HG03135 (cell line): Measurements from ENCODE around the gene KLHL33.
"Not testable (repeated sequence)": the region's sequence is repeated elsewhere in the genome, so short reads cannot be mapped to it uniquely, and the experiment has no call there.

Source experiments
- ATAC-seq: cut with Tn5 transposase; IDR thresholded peaks from one replicate; pipeline ENCODE4 v1.9.1; 2021; ENCODE audit warnings: mild to moderate bottlenecking, moderate library complexity; ENCODE audit not compliant: unreplicated experiment

KLHL33 gene

GRCh38 chr14:20454516-20455354 lies 18.8 kb upstream of the KLHL33 start, which contains the start of the genes APEX1 and OSGEP:
Gene APEX1 (plus strand): TSS chr14:20455226. CDS start chr14:20455646, 420 bp downstream.
Gene OSGEP (minus strand): TSS chr14:20454812. CDS start chr14:20454683, 129 bp downstream.
- peak; percentile 86 for ATAC-seq

GRCh38 chr14:20452831-20453230 lies 16.9 kb upstream of the KLHL33 start:
- not testable (repeated sequence) for ATAC-seq

DNA sequence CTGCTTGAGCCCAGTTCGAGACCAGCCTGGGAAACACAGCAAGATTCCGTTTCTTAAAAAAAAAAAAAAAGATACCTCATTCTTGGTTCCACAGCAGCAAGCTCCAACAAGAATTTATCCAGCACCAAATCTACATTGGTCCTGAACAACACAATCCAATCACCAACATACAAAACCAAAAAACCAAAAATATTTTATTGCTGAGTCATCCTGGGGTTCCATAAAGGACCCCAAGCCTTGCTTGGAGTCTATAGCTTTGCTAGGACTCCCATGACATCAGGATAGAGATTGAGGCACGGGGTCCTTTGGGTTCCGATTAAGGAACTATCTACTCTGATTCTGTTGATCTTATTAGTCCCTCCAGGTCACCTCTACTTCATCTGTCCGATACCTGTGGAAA lies 10.9 kb upstream of the KLHL33 start:
- no peak for ATAC-seq

- not testable (repeated sequence) for ATAC-seq
These were observed 7.7 kb upstream of the KLHL33 start for GRCh38 chr14:20443650-20444049.

DNA sequence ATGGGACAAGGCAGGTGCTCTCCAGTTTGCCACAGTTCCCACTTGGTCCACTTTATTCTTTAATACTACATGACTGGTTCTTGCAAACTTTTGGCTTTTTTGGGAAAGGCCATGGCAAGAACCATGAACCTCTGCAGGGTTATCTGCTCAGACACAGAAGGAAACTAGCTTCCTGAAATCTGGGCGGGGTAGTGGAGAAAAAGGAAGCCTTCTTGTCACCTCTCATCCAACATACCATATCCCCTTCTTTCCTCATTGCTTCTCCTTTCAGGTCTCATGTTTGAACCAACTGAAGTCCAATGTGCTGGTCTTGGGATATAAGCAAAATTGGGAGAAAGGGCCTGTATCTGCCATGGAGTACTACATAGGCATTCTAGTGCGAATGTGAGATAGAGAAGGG lies 5.5 kb upstream of the KLHL33 start:
- ATAC-seq = no peak

DNA sequence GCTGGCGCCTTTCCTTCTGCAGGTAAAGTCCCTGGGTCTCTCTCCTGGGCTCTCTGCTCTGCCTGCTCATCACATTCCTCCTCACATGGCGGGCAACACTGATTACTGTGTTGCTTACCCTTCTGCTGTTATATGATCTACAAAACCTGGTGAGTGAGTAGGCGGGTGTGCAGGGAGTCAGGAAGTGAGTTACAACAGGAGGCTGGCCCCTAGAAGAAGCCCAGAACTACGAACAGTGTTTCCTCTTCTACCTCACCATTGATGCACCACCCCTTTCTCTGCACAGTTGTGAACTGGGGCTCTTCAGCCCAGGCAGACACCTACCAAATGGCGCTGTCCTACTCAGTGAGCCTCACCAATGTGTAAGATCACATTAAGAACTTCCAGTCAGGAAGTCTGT lies 4.9 kb upstream of the KLHL33 start:
- no peak for ATAC-seq

GRCh38 chr14:20440465-20440864 lies 4.5 kb upstream of the KLHL33 start:
- no peak for ATAC-seq

GRCh38 chr14:20438664-20439063 lies 2.7 kb upstream of the KLHL33 start:
- ATAC-seq = no peak

- no peak for ATAC-seq
These were observed 393 bp upstream of the KLHL33 start for GRCh38 chr14:20436363-20436755.

DNA sequence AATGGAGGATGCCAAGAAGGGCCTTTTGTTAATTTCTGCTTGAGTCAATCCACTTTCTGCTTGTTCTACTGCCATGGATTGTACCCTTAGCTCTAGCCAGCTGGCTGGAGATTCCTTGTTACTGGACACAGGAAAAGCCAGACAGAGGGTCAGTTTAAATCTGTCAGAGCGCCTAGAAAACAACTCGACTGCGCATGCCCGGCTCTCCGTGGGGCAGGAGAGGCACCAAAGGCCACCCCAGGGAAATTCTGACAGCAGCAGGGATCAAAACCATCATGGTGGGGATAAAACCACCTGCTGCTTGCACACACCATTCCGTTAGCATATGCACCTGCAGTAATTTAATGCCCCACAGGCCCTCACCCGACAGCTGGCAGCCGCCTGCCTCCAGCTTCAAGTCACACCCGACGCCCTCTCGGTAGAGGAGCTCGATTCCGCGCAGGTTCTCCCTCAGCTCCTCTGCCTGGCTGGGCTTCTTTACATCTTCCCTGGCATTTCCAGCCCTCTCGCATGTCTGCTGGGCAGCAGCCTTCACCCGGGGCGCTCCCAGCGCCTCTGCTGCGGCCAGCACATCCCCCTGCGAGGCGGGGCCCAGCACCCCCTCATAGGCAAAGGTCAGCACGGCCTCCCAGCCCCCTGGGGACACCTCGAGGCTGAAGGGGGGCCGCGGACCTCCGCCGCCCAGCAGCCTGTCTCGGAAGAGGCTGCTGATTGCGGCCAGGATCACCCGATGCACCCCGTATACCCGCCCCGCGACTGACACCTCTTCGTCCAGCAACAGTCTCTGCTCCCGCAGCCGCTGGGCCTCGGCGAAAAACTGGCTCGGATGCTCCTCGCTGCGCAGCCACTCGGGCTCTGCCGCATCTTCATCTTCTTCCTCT lies 1.0 kb downstream of the KLHL33 start:
- ATAC-seq = no peak

GRCh38 chr14:20429801-20430669 lies 5.9 kb downstream of the KLHL33 start:
- no peak for ATAC-seq

GRCh38 chr14:20428802-20429201 lies 7.2 kb downstream of the KLHL33 start:
- no peak for ATAC-seq

DNA sequence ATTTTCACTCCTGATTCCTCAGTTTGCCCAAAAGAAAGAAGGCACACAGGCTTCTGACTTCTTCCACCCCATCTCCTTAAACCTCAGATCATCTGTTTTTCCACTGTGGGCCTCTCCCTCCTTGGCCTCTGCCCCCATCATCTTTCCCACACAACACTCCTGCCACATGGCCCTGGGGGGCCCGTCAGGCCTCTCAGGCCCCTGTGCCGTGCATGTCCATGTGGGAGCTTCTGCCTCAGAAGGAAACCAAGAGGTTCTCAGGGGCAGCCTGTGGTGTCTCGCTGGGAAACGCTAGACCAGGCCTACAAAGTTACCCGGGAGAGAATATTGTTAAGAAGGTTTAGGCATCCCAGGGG lies 8.0 kb downstream of the KLHL33 start:
- peak; percentile 24 for ATAC-seq

DNA sequence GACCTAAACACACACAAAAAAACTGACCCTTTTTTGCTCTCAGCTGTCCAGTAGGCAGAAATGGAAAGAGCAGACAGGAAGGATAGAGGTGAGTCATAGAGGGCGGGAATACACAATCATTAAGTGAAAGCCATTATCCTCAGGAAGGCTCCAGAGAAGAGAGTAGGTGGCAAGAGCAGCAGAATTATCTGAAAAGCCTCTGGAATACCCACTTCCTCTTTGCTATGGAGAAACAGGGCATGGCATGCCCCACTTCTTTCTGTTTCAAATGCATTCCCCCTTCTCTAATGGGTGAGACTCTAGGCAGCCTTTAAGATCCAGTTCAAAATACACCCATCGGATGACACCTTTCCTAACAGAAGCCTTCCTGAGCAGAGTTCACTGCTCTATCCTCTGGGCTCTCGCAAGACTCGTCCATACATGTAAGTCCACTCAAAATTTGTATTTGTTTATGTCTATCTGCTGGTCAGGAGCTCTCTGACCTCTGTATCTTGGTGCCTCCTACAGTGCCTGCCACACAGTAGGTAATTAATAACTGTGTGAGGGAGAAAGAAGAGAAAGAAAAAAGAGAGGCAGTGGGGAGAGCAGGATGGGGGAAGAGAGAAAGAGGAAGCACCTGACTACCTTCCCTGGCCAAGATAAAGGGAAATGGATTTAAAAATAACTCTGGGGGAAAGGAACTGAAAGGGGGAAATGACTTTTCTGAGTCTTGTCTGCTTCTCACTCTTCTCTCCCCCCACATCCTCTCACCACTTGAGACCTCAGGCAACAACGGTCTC lies 8.5 kb downstream of the KLHL33 start:
- peak; percentile 67 for ATAC-seq

GRCh38 chr14:20424851-20425250 lies 11.1 kb downstream of the KLHL33 start:
- no peak for ATAC-seq

GRCh38 chr14:20422886-20423285 lies 13.1 kb downstream of the KLHL33 start:
- no peak for ATAC-seq

- ATAC-seq = no peak
These were observed 14.7 kb downstream of the KLHL33 start for GRCh38 chr14:20421267-20421666.

- ATAC-seq = no peak
These were observed 16.5 kb downstream of the KLHL33 start for GRCh38 chr14:20419419-20419818.

DNA sequence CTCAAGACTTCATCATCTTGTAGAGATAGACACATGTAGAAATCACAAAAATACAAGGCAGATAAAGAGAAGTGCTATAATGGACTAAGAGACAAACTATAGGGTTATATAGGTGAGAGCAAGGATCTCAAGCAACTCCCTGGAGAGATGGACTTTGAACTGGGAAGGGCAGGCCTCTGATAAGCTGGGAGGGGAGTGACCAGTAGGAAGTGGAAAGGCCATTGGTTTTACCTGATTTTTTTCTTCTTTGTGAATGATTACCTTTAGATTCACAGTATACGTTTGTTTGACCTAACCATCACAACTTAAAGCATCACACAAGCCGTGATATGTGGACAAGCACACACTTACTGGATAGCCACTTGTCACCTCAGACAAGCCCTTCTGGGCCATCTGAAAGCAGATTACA lies 17.5 kb downstream of the KLHL33 start:
- no peak for ATAC-seq
